Activated CD8-positive, alpha-beta memory T cell treated with anti-CD3 and anti-CD28 coated beads for 1 hour (primary cell): ENCODE results near the gene FOXO6.

Experiments
- DNase-seq, 2 donors: peaks; one replicate each; pipeline ENCODE4 v3.0.0-alpha.2; 2020; ENCODE audit warnings: low read depth in 1 of 2; ENCODE audit errors: extremely low read depth in 1 of 2

Gene FOXO6

GRCh38 chr1:41397020-41397419 is 35.8 kb downstream of the FOXO6 start:
- no peak for DNase-seq

GRCh38 chr1:41397753-41398330 is 36.6 kb downstream of the FOXO6 start:
- DNase-seq: no peak

- DNase-seq: no peak
Measured at GRCh38 chr1:41399145-41399795, 38.0 kb downstream of the FOXO6 start.

DNA sequence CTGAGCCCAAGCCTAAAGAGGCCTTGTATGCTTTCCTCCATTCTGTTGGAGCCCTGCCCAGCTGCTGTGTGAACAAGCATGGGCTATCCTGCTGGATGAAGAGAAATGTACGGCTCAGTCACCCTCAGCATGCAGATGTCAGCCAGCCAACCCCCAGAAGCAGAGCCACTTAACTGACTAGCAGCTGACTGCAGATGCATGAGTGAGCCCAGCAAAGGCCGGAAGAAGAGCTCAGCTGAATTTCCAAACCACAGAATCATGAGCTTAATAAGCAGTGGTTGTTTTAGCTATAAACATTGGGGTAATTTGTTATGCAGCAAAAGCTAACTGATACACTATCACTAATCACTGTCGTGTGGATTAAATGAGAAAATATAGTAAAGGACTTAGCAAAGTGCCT is 39.0 kb downstream of the FOXO6 start:
- no peak for DNase-seq

GRCh38 chr1:41401899-41402298 is 40.7 kb downstream of the FOXO6 start:
- no peak for DNase-seq

DNA sequence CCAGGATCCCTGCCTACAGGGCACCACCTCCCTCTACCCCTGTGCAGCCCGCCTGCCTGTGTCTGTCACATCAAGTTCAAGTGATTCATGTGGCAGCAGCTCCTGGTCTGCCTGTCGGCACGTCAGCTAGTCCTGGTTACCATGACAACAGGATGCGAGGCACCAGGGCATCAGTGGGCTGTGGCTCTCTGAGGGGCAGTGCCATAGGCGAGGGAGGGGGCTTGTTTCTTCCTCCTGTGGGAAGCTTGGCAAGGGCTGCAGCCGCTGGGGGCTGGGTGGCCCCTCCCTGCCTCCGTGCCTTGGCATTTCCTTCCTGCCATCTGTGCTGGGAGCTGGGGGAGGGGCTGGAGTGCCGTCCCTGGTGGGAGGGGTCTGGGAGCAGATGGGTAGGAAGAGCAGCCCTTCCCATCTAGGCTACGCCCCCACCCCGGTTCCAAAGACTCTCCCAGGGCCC is 43.1 kb downstream of the FOXO6 start:
- DNase-seq: no peak

GRCh38 chr1:41407664-41408252 is 46.5 kb downstream of the FOXO6 start:
- no peak for DNase-seq

DNA sequence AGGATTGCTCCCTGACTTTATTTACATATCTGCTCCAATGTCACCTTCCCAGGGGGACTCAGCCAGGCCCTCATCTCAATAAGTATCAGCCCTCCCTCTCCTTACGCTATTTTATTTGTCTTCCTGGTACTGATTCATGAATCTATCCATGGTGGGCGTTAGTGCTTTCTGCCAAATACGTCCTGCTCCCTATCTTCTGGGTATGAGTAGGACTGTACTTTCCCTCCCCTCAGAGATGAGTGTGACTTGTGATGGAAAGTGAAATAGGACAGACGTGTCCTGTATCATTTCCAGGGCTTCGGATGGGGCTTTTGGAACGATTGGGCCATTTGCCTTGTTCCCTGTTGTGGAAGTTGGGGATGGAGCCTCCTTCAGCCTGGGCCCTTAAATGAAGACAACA is 47.5 kb downstream of the FOXO6 start:
- no peak for DNase-seq

- no peak for DNase-seq
Measured at GRCh38 chr1:41409825-41410224, 48.6 kb downstream of the FOXO6 start.

GRCh38 chr1:41410462-41410861 is 49.2 kb downstream of the FOXO6 start:
- no peak for DNase-seq

- no peak for DNase-seq
Measured at GRCh38 chr1:41411229-41411628, 50.0 kb downstream of the FOXO6 start.

DNA sequence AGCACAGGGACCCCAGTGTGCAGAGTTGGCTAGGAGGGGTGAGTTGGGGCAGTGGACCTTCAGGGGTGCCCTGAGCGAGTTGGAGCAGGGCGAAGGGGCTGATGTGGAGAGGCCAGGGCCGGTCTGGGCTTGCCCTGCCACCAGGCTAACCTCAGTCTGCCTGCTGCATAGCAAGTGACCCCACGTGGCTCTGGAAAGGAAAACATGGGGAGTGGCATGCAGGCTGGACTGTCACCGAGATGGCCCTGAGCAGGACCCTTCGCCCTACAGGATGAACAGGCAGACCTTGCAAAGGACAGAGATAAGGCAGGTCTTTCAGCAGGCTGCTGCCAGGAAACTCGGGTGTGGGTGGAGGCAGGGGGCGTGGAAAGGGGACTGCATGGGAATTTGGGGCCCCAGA is 51.5 kb downstream of the FOXO6 start:
- DNase-seq: no peak

- no peak for DNase-seq
Measured at GRCh38 chr1:41413748-41414281, 52.6 kb downstream of the FOXO6 start.

DNA sequence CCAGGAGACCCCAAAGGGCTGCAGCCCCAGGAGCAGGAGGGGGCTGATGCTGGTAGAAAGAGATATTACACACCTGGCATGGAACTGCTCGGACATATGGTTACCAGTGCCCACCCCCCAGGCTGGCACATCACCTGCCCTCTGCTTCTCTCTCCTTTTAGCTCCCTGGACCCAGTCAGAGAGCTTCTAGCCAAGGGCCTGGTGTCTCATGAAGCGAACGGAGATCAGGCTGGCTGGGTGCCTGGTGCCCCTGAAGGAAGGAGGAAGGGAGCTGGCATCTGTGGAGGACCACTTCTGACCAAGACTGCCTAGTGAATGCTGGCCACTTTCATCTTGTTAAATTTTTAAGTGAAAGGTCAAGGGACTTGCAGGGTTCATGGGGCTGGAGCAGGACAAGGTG is 53.1 kb downstream of the FOXO6 start:
- DNase-seq: no peak

GRCh38 chr1:41414716-41415306 is 53.6 kb downstream of the FOXO6 start:
- no peak for DNase-seq

- DNase-seq: no peak
Measured at GRCh38 chr1:41416081-41416480, 54.8 kb downstream of the FOXO6 start.

- DNase-seq: peak in 1 of 2 donors; percentile 49
Measured at GRCh38 chr1:41416552-41417334, 55.5 kb downstream of the FOXO6 start.

- no peak for DNase-seq
Measured at GRCh38 chr1:41417335-41417682, 56.1 kb downstream of the FOXO6 start.

GRCh38 chr1:41417746-41418145 is 56.5 kb downstream of the FOXO6 start:
- DNase-seq: no peak

- DNase-seq: no peak
Measured at GRCh38 chr1:41418857-41419583, 57.8 kb downstream of the FOXO6 start.
